HG02885 (cell line): Measurements from ENCODE around the gene MCFD2.

ENCODE experiments used
- ATAC-seq: cut with Tn5 transposase; IDR thresholded peaks from one replicate; pipeline ENCODE4 v1.9.1; 2021; ENCODE audit warnings: mild to moderate bottlenecking; ENCODE audit not compliant: unreplicated experiment, poor library complexity

Gene MCFD2

GRCh38 chr2:46854260-46854659 is 61.3 kb downstream of the MCFD2 start:
- no peak for ATAC-seq

GRCh38 chr2:46852598-46852997 is 63.0 kb downstream of the MCFD2 start:
- no peak for ATAC-seq

GRCh38 chr2:46852124-46852523 is 63.5 kb downstream of the MCFD2 start:
- no peak for ATAC-seq
